NT2/D1 (cell line): ENCODE data around the gene PADI4.

Experiments used
- SUZ12 ChIP-seq: IDR thresholded peaks from 2 replicates; pipeline ENCODE4 v1.6.1; 2011; ENCODE audit not compliant: insufficient read length, insufficient read depth; ENCODE audit errors: extremely low read depth
- YY1 ChIP-seq: IDR thresholded peaks from 2 replicates; pipeline ENCODE4 v1.6.1; 2011; ENCODE audit not compliant: insufficient read length, insufficient read depth
- ZNF274 ChIP-seq: IDR thresholded peaks from 2 replicates; pipeline ENCODE4 v1.6.1; 2011; ENCODE audit warnings: mild to moderate bottlenecking, low read depth, low read length

- TF ChIP-seq ZNF274: no peak
- TF ChIP-seq SUZ12: no peak
- TF ChIP-seq YY1: no peak
Measured at GRCh38 chr1:17273096-17273495, 34.9 kb upstream of the PADI4 start.
